HS-5 (cell line): ENCODE data around the gene RFPL4AL1.
"Not testable (repeated sequence)": the region's sequence is repeated elsewhere in the genome, so short reads cannot be mapped to it uniquely, and the experiment has no call there.

Experiments
- DNase-seq: peaks from one replicate; pipeline ENCODE4 v3.0.0-alpha.2; 2012; ENCODE audit warnings: low read depth

Gene RFPL4AL1

GRCh38 chr19:55768818-55769217, at the start of gene RFPL4AL1:
Gene RFPL4AL1 (plus strand): TSS chr19:55769118. CDS start chr19:55771805, 2,687 bp downstream.
- not testable (repeated sequence) for DNase-seq

GRCh38 chr19:55720214-55720746, 48.6 kb upstream of the RFPL4AL1 start:
- no peak for DNase-seq

- no peak for DNase-seq
Observed at GRCh38 chr19:55720801-55721200, 48.1 kb upstream of the RFPL4AL1 start.

GRCh38 chr19:55723491-55723890, 45.4 kb upstream of the RFPL4AL1 start:
- DNase-seq, result no peak

GRCh38 chr19:55730378-55730777, 38.5 kb upstream of the RFPL4AL1 start:
- not testable (repeated sequence) for DNase-seq

- DNase-seq, result no peak
Observed at GRCh38 chr19:55738302-55738701, 30.6 kb upstream of the RFPL4AL1 start, which contains the start of gene NLRP9. Gene NLRP9 (minus strand): TSS chr19:55738402. CDS start chr19:55738374, 28 bp downstream.

GRCh38 chr19:55750715-55751114, 18.2 kb upstream of the RFPL4AL1 start:
- DNase-seq, result no peak

- DNase-seq, result no peak
Observed at GRCh38 chr19:55753401-55753800, 15.5 kb upstream of the RFPL4AL1 start.

- DNase-seq, result not testable (repeated sequence)
Observed at GRCh38 chr19:55756808-55757207, 12.1 kb upstream of the RFPL4AL1 start.

GRCh38 chr19:55758797-55759196, 10.1 kb upstream of the RFPL4AL1 start, which contains the start of gene RFPL4A:
Gene RFPL4A (plus strand): TSS chr19:55759097. CDS start chr19:55761801, 2,704 bp downstream.
- DNase-seq, result not testable (repeated sequence)

- no peak for DNase-seq
Observed at GRCh38 chr19:55766466-55766865, 2.5 kb upstream of the RFPL4AL1 start.

- not testable (repeated sequence) for DNase-seq
Observed at GRCh38 chr19:55769632-55770031, 714 bp downstream of the RFPL4AL1 start.

- DNase-seq, result no peak
Observed at GRCh38 chr19:55777528-55777927, 8.6 kb downstream of the RFPL4AL1 start.

GRCh38 chr19:55778331-55778730, 9.4 kb downstream of the RFPL4AL1 start:
- no peak for DNase-seq

- no peak for DNase-seq
Observed at GRCh38 chr19:55781112-55781511, 12.2 kb downstream of the RFPL4AL1 start.

- no peak for DNase-seq
Observed at GRCh38 chr19:55795021-55795420, 26.1 kb downstream of the RFPL4AL1 start.

GRCh38 chr19:55801416-55801815, 32.5 kb downstream of the RFPL4AL1 start:
- DNase-seq, result no peak

- DNase-seq, result no peak
Observed at GRCh38 chr19:55802281-55802680, 33.4 kb downstream of the RFPL4AL1 start.

- DNase-seq, result peak; percentile 8
Observed at GRCh38 chr19:55809381-55810058, 40.6 kb downstream of the RFPL4AL1 start.

- DNase-seq, result no peak
Observed at GRCh38 chr19:55811340-55811739, 42.4 kb downstream of the RFPL4AL1 start.

- DNase-seq, result no peak
Observed at GRCh38 chr19:55812449-55812848, 43.5 kb downstream of the RFPL4AL1 start.

GRCh38 chr19:55813906-55814305, 45.0 kb downstream of the RFPL4AL1 start:
- no peak for DNase-seq

- DNase-seq, result no peak
Observed at GRCh38 chr19:55820037-55820436, 51.1 kb downstream of the RFPL4AL1 start.
